Measurements from ENCODE around the gene AMMECR1.
"Not testable (repeated sequence)": the region's sequence is repeated elsewhere in the genome, so short reads cannot be mapped to it uniquely, and the experiment has no call there.

- not testable (repeated sequence) for TF ChIP-seq EZH2 (IDR thresholded peaks at IDR 0.05; ENCODE audit: insufficient read depth, poor library complexity, severe bottlenecking); EZH2phosphoT487 (IDR thresholded peaks at IDR 0.05; ENCODE audit: insufficient read depth, low read depth)
These were observed 86.4 kb downstream of the AMMECR1 start for GRCh38 chrX:110231485-110231884.

Measured in GM23248 (cell line).